NCI-H1092 treated with DMSO at 0.1 percent for 48 hours (cell line): ENCODE data around the gene PRRT4.

Experiments used
- DNase-seq: peaks from one replicate; lab custom pipeline; 2025; lab: John Stamatoyannopoulos, UW

Gene PRRT4

DNA sequence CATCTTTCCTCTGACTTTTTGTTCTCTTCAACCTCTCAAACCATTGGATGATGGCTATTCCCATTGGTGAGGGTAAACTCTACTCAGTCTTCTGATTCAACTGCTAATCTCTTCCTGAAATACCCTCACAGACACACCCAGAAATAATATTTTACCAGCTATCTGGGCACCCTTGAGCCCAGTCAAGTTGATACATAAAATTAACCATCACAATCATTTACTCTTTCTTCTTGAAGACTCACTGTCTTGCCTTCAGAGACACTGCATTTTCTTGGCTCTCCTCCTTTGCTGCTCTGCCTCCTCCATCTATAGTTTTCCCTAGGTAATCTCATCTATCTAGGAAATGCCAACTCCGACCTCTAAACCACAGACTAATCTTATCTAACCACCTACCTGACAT lies 12.6 kb upstream of the PRRT4 start:
- no peak for DNase-seq

GRCh38 chr7:128373606-128374005 lies 12.1 kb upstream of the PRRT4 start:
- no peak for DNase-seq

DNA sequence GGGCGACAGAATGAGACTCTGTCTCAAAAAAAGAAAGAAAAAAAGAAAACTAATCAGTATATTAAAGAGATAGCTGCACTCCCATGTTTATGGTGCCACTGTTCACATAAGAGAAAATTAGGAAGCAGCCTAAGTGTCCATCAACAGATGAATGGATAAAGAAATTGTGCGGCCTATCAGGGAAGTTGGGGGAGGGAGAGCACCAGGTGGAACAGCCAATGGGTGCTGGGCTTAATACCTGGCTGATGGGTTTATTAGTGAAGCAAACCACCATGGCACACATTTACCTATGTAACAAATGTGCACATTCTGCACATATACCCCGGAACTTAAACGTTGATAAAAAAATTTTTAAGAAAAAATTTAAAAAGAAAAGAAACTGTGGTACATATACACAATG lies 9.0 kb upstream of the PRRT4 start:
- no peak for DNase-seq

GRCh38 chr7:128366986-128367385 lies 5.5 kb upstream of the PRRT4 start:
- no peak for DNase-seq

DNA sequence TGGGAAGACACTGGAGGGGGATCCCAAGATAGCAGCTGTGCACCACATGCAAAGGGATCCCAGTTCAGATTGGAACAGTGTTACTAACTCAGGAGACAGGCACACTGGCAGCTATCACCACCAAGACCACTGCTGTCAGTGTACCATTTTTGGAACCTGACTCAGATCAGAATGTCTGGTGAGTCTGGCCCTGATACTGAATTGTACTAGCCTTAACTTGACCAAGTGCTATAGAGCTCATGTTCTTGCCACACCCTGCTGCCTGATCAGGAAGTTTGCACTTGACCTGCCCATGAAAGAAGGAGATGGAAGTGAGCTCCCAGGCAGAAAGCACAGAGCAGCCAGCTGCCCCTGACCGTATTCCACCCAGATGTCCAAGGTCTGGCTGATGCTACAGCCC lies 4.8 kb upstream of the PRRT4 start:
- no peak for DNase-seq

- DNase-seq, result no peak
Observed at GRCh38 chr7:128365432-128365831, 3.9 kb upstream of the PRRT4 start.

GRCh38 chr7:128364166-128364870 lies 2.8 kb upstream of the PRRT4 start:
- no peak for DNase-seq

- no peak for DNase-seq
Observed at GRCh38 chr7:128363261-128363721, 1.8 kb upstream of the PRRT4 start.

GRCh38 chr7:128362670-128363069 lies 1.2 kb upstream of the PRRT4 start:
- DNase-seq, result no peak

DNA sequence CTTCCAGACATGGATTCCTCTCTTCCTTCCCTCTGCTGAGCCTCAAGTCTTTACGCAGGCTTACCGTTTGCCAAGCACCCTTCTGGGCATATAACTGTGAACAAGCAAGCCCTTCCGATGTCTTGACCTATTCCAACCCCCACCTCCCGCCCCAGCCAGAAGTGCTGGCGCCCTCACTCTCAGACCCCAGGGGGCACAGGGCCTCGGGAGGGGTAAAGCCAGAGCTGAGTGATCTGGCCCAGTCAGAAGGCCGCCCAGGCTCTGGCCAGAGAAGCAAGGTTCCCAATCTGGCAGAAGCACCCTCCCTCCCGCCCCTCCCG lies 1.2 kb downstream of the PRRT4 start:
- no peak for DNase-seq

- DNase-seq, result no peak
Observed at GRCh38 chr7:128359939-128360338, 1.6 kb downstream of the PRRT4 start.

- DNase-seq, result no peak
Observed at GRCh38 chr7:128359336-128359735, 2.2 kb downstream of the PRRT4 start.

DNA sequence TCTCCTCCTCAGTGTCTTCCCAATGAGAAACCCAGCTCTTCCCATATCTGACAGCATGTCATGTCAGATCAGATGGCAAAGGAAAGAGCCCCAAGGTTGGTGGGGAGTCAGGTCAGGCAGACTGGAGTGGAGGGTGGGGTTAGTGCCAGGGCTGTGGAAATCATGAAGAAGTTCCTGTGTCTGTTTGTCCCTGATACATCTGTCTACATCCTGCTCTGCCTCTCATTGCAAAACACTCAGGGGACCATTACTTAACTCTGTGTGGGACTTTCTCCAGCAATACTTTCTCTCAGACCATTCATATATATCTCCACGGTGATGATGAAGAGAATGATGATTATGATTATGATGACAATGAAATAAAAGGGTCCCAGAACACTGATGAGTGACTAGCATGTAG lies 3.3 kb downstream of the PRRT4 start:
- no peak for DNase-seq

- no peak for DNase-seq
Observed at GRCh38 chr7:128357217-128357613, 4.3 kb downstream of the PRRT4 start.

DNA sequence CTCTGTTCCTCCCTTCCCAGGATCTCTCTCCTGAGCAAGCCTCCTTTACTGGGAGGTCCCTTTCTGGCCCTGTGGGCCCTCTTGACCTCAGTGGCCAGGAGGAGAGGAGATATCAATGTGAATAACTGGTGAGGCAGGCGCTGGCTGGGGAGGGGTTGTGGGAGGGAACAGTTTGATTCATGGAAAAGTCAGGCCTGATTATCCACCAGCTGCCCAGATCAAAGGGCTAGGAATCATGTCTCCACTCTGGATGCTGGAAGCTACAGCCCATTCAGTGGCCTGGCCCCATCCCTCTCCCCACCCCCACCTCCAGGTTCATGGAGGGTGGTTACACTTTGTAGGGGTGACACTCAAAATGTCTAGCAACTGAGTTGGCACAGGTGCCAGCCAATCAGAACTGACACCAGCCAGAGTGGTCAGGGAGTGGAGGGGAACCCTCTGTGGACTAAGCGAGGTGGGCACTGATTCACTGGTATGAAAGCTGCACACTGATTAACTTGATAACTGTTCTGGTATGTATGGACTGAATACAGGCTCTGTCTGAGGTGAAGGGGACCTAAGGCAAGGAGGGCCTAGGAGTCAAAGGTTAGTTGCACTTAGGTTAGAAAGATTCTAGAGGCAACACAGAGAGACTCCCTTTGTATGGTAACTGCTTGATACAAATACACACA lies 4.8 kb downstream of the PRRT4 start:
- no peak for DNase-seq

GRCh38 chr7:128353610-128354009 lies 7.9 kb downstream of the PRRT4 start:
- no peak for DNase-seq

GRCh38 chr7:128353189-128353588 lies 8.3 kb downstream of the PRRT4 start:
- DNase-seq, result no peak

DNA sequence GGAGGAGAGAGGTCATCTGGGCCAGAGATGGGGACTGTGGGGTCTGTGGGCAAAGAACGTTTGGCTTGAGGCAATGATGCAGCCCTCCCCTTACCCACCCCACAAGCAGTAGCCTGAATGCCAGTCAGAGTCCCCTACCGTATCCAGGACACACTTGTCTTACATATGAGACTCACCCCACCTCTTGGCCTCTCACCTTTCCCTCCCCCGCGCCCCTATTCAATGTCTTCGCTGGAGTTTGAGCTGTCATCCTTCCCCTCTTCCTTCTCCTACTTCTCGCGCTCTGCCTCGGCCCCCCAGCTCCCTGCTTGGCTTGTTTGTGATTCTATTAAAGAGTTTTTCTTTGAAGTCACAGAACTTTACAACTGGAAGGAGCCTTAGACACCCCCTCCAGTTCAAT lies 8.9 kb downstream of the PRRT4 start:
- no peak for DNase-seq

- DNase-seq, result peak; percentile 42
Observed at GRCh38 chr7:128352153-128352537, 9.3 kb downstream of the PRRT4 start.

GRCh38 chr7:128351296-128352152 lies 10.0 kb downstream of the PRRT4 start:
- no peak for DNase-seq

DNA sequence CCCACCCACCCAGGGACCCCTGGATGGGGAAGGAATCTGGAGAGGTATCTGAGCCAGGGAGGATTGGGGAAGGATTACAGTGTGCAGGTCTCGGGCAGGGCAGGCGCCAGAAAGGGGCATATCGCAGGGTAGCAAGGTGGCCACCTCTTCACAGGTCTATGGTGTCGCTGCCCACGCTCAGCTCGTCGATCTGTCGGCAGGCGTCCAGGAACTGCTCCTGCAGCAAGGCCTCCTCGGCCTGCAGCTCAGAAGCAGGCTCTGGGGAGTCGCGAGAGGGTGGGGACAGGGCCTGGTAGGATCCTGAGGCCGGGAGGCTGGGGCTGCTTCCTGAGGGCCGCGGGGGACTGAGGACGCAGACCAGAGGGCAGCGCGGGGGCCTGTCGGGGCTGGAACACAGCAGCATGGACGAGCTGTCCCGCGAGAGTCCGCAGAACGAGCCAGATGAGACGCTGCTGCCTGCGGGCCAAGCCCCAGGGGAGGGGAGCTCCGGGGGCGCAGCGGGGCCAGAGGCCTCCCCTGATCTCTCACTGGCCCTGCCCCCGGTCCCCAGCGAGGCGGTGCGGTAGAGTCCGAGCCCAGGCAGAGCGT lies 10.7 kb downstream of the PRRT4 start:
- DNase-seq, result no peak

DNA sequence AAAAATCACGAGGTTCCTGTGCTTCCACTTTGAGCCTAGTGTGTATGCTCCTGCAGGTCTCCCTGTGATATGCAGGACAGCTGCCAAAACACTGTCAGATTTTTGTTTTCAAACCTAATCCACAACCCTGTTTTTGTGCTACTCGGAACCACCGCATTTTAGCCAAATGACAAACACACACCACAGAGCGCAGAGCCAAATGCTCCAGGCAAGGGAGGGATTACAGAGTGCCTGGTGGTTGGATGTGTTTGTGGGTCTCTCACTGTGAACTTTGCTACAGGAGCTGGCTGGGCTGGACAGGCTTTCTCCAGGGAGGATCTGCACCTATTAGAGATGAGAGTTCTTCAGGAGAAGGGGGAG lies 12.0 kb downstream of the PRRT4 start:
- DNase-seq, result no peak

GRCh38 chr7:128347647-128348097 lies 13.8 kb downstream of the PRRT4 start:
- peak; percentile 41 for DNase-seq
